Panc1 (cell line): ENCODE measurements around the gene SCART1.

Experiments
- CTCF ChIP-seq: fragments of 450-650 bp; IDR thresholded peaks from 2 replicates; pipeline ENCODE4 v1.5.1; 2017; ENCODE audit warnings: mild to moderate bottlenecking
- POLR2AphosphoS5 ChIP-seq: IDR thresholded peaks from 2 replicates; pipeline ENCODE4 v1.6.1; 2012; ENCODE audit warnings: mild to moderate bottlenecking, low read depth, low read length, moderate library complexity
- SIN3A ChIP-seq: IDR thresholded peaks from 2 replicates; pipeline ENCODE4 v1.6.1; 2012; ENCODE audit warnings: low read depth, mild to moderate bottlenecking, low read length, moderate library complexity, borderline replicate concordance; ENCODE audit not compliant: insufficient read depth
- TCF7L2 ChIP-seq: IDR thresholded peaks from 2 replicates; pipeline ENCODE4 v1.6.1; 2011; ENCODE audit warnings: mild to moderate bottlenecking, low read depth, low read length, inconsistent platforms

- TF ChIP-seq POLR2AphosphoS5 (no peak), CTCF (no peak), SIN3A (no peak), TCF7L2 (no peak)
Observed at GRCh38 chr10:133487085-133487484, 33.3 kb downstream of the SCART1 start.
